SH-SY5Y (cell line): ENCODE data around the gene RFTN1.

Source experiments
- GATA2 ChIP-seq: IDR thresholded peaks from 2 replicates; pipeline ENCODE4 v1.6.1; 2011; ENCODE audit warnings: mild to moderate bottlenecking, low read depth, low read length
- GATA3 ChIP-seq: IDR thresholded peaks from 2 replicates; pipeline ENCODE4 v1.6.1; 2011; ENCODE audit warnings: low read depth, mild to moderate bottlenecking, low read length, moderate library complexity

RFTN1 gene

DNA sequence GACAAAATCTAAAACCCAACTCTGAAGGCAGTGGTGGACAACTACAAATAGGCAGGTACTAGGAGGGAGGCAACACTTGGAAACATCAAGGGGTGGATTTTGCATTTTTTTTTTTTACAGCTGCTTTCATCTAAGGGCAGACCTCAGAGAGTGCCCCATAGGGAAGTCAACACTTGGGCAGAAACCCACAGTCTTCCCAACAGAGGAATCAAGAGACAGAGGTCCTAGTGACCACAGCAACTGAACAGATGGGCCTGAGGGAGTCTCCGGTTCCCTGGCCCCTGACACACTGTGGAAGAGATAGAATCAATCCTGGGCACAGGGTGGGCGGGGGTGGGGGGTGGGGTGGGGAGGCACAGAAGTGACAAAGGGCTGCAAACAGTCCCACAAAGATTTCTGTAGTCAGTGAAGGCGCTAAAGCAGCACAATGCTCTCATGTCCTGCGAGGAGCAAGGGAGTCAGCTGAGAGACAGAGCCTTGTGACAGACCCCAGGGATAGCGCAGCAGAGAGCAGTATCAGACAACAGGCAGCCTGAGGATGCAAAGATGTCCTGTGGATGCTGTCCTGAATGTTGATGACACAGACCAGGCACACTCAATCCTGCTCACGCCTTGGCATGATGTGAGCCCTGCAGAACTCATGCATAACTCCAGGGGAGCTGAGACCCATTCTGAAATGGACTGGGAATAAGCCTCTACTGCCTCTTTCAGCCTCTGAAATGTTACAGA, 6.9 kb upstream of the RFTN1 start:
- no peak for TF ChIP-seq GATA3
- TF ChIP-seq GATA2: no peak

DNA sequence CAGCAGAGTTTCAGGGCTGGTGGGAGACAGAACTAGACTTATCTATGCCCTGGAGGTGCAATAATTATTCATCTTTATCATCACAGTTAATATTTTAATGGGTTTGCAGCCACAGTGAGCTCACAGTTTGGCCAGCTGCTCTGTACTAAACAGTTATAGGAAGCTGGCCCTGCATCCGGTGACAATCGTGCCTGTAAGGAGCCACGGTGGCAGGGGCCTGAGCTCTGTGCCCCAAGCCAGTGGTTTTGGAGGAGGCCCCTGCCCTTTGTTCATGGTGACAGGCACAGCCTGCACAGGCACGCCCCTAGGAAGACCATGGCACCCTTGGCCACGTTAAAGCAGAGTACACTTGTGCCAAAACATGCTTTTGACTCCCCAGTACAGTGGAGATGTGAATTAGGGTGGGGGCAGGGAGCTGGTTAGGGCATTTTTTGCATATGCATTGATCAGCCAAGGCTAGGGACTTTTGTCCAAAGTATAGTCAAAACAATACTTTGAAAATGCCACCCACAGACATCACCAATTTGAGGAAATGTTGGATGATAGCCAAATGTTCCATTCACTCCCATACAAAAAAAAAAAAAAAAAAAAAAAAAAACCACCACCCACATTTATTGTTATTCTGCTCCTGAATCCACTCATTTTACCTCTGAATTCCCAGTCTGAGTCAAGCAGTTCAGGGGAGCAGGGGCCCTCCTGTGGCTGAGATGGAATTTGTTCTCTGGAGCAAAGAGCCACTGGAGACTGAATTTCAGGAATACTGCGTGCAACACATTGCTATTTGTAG, 3.4 kb upstream of the RFTN1 start:
- TF ChIP-seq GATA2: peak; percentile 70
- no peak for TF ChIP-seq GATA3

DNA sequence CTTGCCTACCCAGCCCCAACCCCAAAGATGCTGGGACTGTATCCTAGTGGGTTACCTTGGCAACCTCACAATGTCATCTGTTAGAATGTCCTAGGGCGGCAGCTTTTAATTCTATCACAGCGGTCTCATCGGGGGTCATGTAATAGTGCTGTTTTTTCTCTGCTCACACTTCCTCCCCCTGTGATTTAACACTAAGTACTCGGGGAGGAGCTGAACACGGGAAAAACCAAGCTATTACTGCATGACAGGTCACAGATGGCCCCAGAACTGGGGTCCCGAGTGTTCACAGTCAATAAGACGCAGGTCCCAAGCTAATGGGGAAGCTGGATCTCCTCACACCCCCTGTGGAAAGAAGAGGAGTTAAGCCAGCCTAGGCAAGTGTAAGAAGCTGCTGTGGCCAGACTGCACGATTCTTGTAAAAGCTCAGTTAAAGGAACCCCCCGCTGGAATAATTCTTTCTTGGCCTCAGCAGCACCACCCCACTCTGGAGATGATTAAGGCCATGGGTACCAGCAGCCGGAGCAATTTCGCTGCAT, 2.5 kb upstream of the RFTN1 start:
- no peak for TF ChIP-seq GATA3
- TF ChIP-seq GATA2: peak; percentile 50; the same call in 1 of the 2 replicates

DNA sequence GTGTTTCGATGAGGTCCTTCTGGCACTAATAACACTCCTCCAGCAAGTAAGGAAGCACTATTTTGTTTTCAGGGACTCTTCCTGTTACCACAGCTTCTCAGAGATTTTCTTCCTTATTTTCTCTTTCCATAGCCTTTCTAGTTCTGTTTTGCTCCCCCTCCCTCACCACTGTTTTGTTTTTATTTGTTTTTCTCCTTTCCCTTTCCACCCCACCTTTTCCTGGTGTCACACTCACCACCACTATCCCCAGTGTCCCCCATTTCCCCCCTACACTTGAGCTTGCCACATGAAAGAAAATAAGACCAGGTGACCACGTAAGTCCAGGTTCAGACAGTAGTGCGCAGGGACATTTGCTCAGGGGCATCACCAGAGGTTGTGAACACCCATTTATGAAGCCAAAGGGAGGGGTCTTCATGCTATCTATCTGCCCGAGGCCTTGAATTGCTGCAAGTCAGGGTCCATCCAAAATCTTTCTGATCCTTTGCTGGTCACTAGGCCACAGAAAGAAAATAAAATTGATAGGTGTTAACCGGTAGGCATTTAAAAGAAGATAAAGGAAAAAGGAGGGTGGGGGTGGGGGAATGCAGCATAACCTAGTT, 1.4 kb upstream of the RFTN1 start:
- TF ChIP-seq GATA2: no peak
- TF ChIP-seq GATA3: no peak

DNA sequence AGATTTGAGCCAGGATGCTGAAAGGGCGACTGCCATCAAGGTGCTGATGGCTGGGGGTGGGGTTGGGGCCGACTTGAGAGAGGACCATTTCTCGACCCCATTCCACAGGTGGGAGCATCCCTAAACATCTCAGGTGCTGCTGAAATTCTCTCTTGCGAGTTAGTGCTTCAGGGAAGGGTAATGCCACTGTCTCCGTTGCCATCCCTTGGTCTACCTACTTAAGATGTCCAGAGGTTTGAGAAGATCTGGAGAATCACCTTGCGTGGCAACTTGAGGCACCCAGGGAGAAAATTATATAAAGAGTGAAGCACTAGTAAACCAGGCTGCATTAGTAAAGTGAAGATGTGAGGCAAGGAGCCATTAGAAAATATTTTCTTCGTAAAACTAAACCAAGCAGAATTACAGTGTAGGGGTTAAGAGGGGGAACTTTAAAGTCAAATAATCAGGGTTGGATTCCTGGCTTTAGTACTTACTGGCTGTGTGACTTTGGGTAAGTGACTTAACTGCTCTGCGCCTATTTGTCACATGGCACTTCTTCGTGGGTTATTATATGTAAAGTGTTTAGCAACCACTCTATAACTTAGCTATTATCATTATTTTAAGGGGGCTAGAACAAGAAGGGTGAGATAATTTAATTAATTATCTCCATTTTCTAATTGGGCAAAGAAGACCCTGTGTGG, 662 bp upstream of the RFTN1 start:
- no peak for TF ChIP-seq GATA2
- no peak for TF ChIP-seq GATA3

DNA sequence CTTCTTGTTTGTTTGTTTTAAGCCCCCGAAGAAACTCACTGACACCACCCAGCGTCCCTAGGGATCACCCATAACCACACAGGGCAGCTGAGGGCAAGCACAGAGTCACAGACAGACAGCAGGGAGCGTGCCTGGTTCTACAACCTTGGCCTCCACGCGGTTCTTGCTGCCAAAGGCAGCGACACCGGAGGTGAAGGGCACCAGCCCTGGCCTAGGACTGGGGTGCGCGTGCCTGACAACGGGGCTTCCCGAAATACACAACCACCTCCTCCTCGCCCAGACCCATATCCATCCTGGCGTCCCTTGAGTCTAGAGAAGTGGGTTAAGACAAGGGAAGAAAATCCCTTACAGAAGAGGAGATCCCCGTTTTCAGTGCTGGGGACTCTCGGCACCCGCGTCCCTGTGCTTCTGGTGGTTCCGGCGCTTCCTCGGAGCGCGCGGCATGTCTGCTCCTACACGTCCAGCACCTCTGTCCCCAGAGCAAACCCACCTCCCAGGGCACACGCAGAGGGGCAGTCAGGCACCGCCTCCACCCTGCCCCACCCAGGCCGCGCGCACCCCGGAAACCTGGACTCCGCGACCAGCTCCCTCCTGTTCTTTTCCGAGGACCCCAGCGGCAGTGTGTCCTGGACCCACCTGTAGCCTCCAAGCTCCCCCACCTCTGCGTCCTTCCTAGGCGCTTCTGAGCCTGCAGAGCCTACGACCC, 911 bp downstream of the RFTN1 start:
- TF ChIP-seq GATA2: no peak
- TF ChIP-seq GATA3: no peak

DNA sequence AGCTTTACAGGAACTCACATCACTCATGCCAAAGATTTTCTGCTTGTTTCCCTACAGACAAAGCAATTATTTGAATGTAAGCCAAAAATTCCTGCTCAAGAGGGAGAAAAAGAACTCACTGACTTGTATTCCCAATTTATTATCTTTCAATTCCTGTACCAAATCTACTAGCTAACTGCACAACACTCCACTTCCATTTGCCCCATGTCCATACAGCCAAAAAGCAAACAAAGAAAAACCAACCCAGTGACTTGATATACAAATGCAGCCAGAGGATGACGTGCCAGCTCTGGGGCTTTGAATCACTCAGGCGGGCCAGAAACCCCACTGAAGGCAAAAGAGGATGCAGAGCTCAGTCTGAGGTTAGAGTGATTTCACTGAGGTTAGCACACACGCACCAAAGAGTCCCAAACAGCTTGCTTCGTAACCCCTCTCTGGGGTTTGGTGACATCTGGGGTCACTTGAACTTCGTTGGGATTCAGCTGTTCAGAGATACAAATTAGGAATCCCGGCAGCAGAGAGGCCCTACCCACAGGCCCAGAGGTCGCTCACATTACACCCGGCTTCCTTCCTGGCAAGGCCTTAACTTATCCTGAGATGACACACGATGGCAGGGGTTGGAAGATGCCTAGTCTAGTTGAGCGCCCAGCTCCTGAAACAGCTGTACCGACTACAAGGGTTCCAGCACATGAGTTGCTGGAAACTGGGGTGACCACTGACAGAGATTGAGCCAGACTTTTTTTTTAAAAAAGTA, 1.6 kb downstream of the RFTN1 start:
- TF ChIP-seq GATA3: no peak
- no peak for TF ChIP-seq GATA2

DNA sequence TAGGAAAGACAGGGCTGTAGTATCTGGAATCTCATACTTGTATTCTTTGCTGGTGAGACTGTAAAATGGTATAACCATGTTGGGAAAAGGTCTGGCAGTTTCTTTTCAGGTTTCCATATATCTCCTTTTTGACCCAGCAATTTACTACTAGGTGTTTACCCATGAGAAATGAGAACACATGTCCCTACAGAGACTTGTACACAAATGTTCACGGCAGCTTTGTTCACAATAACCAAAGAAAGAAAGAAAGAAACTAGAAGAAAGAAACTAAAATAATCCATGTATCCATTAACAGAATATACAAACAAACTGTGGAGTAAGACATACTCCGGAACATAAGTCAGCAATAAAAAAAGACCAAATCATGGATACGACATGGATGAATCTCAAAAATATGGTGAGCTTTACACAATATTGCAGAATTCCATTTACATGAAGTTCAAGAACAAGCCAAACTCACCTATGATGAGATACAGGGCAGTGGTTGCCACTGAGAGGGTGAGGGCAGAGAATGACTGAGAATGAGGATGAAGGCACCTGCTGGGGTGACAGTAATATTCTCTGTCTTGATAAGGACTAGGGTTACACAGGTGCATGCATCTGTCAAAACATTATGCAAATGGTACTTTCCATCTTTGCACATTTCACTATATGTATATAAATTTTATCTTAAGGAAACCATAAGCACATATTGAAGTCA, 2.7 kb downstream of the RFTN1 start:
- TF ChIP-seq GATA2: no peak

DNA sequence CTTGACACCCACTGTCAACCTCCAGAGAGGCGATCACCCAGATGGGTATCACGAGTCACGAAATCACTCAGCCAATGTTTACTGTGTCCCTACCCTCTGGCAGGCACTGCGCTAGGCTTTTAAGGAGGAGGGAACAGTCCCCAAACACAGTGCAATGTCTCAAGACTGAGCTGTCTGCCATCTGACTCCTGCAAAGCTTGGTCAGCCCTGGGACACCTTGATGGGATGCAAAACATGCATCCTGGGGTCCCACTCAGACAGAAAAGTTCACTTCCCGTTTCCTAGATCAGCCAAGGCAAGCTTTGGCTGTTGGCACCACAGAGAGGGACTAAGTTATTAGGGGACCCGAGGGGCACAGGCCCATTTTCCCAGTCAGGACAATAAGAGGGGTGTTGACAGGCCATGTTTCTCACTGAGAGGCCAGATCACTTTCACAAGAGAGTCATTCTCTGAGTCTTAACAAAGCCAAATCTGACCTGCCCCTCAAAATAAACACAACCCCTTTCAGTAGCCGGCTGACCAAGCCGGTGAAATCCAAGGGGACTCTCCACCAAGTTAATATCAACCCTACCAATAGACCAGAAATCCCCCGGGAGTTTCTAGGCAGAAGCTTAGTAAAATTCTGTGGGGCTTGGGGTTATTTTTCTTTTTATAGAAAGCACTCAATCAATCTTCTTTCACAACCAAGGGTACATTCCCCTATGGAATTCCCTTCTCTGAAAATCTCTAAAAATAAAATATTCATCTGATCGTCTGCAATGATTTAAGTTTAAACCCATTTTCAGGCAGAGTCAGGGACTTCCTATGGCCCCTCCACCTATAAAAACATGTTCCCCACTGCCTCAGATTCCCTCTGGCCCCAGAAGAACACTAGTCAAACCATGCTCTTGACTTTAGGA, 3.5 kb downstream of the RFTN1 start:
- no peak for TF ChIP-seq GATA3

DNA sequence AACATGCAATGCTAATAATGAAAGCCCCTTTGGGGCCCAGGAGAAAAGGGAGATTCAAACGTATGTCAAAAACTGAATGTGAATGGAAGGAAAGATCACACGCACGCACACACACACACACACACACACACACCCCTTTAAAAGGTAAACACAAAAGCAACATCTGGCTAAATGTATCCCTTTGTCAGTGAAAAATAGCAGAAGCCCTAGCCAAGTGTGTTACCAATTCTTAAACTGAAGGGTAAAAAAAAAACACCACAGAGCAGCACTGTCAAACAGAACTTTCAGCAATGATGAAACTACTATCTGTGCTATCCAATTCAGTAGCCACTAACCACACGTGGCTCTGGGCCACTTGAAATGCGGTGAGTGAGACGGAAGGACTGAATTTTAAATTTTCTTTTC, 4.9 kb downstream of the RFTN1 start:
- TF ChIP-seq GATA2 (no peak), GATA3 (no peak)

DNA sequence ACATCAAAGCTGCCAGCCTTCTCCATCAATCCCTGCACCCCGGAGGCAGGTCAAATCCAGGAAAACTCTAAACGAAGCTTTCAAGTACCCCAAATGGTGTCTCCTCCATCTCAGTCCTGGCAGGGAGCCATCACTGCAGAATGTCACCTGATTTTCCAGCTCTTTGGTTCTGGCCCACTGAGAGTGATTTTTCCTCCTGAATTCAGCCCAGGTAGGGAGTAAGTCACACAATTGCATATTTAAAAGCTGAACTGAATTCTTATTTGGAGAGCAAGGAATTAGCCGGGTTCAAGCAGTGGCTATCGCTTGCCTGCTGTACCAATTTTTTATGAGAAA, 5.3 kb downstream of the RFTN1 start:
- TF ChIP-seq GATA3 (no peak), GATA2 (no peak)
